ENCODE results near the gene DIPK1B.

DIPK1B gene

DNA sequence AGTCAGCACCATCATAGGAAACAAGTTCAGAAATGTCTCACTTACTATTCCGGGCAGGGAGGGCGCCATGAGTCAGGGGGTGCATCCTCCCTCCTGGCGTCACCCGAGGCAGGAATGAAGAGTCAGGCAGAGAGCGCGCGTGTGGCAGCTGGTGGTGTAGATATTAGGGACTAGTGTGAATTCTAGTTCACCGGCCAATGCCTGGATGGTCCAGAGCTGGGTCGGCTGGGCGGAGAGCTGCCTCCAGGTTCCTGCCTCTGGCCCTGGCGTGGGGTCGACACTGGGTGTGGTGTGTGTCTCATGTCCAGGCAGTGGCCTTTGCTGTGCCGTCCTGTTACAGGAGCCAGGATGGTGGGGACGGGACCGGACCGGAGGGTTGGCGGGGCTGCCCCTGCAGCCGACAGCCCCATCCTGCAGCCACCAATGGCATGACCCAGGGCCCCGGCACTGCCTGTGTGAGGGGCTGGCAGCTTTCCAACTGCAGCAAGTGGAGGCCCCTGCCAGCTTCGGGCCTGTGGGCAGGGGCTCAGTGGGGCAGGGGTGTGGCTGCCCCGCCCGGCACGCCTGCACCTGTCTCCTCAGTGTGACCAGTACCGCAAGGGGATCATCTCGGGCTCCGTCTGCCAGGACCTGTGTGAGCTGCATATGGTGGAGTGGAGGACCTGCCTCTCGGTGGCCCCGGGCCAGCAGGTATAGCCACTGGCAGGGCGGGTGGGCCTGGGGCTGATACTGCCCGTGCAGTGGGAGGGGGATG, 9.1 kb downstream of the DIPK1B start:
- no peak for DNase-seq

GRCh38 chr9:136722093-136722968, 10.0 kb downstream of the DIPK1B start:
- DNase-seq: no peak

DNA sequence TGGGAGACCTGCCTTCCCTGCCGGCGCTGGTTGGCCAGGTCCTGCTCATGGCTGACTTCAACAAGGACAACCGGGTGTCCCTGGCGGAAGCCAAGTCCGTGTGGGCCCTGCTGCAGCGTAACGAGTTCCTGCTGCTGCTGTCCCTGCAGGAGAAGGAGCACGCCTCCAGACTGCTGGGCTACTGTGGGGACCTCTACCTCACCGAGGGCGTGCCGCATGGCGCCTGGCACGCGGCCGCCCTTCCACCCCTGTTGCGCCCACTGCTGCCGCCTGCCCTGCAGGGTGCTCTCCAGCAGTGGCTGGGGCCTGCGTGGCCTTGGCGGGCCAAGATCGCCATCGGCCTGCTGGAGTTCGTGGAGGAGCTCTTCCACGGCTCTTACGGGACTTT, 10.6 kb downstream of the DIPK1B start:
- no peak for DNase-seq

- DNase-seq: no peak
These were observed 11.1 kb downstream of the DIPK1B start for GRCh38 chr9:136723362-136723976.

GRCh38 chr9:136723989-136724388, 11.6 kb downstream of the DIPK1B start:
- no peak for DNase-seq

DNA sequence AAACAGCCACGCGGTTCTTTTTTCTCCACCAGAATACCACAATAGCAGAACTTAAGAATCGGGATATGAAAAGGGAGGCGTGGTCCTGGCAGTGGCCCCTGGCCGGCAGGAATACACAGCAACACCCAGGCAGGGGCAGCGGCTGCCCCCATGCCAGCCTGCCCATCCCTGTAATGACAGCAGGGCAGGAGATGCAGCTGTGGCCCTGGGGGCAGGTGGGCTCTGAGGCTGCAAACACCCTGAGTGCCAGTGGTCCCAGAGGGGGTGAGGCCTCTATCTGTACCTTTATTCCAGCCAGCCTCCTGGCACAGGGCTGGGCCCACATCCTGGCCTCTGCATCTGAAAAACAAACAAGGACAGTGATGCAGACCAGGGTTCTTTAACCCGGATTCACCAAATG, 12.4 kb downstream of the DIPK1B start:
- DNase-seq: no peak

- DNase-seq: no peak
These were observed 13.2 kb downstream of the DIPK1B start for GRCh38 chr9:136725612-136726011.

DNA sequence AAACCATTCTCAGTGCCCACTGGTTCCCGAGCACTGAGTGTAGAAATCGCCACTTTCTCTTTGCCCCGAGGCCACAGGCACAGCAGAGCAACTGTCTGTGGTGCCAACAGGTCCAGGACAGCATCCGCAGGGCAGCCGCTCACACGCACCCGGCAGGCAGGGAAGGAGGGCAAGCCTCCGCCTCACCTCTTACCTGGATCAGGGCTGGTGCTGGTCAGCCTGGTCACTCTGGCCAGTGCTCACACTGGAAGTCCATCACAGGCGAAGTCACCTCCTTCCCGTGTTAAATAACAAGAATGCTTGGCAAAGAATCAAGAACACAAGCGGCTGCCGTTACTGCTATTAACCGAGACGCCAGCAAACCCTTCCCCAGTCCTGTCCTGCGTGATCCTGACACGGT, 13.7 kb downstream of the DIPK1B start:
- no peak for DNase-seq

GRCh38 chr9:136726631-136727191, 14.3 kb downstream of the DIPK1B start:
- DNase-seq: peak; percentile 48

DNA sequence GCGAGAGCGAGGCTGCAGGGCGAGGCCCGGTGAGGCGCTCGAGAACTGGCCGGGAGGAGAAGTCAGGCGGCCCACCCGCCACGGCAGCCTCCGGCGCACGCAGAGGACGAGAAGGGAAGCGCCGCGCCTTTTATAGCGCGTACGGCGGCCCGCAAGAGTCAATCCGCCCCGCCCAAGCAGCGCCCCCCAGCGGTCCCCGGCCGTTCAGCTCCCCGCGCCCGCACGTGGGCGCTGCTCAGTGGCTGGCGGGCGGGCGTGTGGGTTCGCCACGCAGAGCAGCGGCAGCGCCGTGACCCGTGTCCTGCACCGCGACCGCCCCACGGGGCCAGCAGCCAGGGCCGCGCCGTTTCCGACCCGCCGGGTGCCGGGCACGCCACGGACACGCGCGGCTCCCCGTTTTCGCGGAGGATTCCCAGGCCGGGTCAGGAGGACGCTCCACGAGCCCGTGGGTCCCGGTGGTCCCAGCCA, 15.7 kb downstream of the DIPK1B start:
- DNase-seq: peak; percentile 93

DNA sequence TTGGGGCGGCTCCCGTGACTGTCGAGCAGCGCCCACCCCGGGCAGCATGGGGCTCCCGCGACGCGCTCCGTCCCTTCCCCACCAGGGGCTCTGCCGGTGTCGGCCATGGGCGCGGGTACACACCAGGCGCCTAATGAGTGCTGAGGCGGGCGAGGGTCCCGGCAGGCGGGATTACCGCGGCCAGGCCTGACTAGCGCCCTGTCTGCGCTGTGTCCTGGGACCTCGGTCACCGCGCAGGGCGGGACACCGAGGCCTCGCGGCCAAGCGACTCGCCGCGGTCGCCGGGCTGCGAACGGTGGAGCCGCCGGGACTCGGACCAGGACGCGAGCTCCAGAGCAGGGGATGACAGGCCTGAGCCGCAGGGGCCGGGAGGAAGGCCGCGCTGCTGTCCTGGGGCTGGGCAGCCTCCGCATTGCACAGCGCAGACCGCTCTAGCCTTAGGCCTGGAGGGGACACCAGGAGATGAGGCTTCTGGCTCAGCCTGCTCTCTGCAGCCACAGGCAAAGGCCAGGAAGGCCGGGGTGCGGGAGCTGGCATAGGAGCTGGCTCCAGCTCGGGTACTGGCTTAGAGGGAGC, 16.3 kb downstream of the DIPK1B start:
- DNase-seq: no peak

DNA sequence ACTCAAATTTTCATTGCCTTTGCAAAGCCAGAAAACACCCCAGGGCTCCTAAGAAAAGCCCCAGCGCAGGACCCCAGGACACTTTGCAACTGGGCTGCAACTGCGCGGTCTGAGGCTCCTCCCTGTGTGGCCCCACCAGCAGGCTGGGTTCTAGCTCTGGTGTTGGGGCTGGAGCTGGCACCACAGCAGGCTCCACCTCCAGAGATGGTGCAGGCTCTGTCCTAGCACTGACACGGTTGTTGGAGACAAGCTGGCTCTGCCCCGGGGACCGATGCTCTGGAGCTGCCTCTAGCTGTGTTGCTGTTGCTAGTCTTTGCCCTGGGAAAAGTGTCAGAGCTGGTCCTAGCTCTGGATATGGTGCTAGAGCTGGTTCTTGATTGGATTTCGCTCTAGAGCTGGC, 16.8 kb downstream of the DIPK1B start:
- no peak for DNase-seq

DNA sequence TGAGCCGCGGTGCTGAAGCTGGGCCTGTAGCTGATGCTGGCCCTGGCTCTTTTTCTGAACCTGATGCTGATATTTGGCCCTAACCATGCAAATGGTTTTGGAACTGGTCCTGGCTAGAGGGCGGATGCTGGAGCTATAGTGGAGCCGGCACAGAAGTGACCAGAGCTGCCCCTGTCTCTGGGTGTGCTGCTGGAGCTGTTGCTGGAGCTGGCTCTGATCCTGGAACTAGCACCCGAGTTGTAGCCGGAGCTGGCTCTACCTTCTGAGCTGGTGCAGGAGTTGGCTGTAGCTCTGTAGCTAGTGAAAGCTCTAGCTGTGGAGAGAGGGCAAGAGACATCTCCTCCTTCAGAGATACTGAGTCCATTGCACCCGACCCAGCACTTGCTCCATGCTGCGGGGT, 17.6 kb downstream of the DIPK1B start:
- DNase-seq: no peak

DNA sequence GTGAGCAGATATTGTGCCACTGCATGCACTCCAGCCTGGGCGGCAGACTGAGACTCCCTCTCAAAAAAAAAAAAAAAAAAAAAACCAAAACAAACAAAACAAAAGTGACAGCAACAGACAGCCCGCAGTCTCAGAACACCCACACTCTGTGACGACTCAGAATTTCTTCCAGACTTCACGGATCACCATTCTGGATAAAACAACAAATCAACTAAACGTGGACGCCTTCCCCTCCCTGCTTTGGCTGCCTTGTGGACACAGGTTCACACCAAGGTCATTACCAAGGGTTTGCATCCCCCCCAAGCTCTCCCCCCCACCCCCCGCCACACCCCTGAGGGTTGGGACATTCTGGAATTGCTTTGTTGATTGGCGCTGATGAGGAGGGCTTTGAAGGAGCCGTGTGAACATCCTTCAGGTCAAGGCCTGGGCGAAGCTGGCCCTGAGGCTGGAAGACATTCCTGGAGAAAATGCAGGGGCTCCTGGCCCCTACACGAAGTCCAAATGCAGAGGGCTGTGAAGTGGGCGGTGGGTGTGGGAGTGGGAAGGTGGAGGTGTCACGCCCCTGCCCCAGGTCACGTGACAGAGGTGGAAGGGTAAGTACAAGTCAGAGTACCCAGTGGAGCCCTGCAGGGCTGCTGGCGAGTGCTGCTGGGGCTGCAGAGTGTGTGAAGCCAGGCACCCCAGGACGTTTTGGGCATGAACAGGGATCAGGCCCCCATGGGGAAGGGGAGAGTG, 20.2 kb downstream of the DIPK1B start:
- DNase-seq: no peak

GRCh38 chr9:136733611-136734010, 21.2 kb downstream of the DIPK1B start:
- no peak for DNase-seq

GRCh38 chr9:136734837-136735496, 22.6 kb downstream of the DIPK1B start:
- DNase-seq: no peak

DNA sequence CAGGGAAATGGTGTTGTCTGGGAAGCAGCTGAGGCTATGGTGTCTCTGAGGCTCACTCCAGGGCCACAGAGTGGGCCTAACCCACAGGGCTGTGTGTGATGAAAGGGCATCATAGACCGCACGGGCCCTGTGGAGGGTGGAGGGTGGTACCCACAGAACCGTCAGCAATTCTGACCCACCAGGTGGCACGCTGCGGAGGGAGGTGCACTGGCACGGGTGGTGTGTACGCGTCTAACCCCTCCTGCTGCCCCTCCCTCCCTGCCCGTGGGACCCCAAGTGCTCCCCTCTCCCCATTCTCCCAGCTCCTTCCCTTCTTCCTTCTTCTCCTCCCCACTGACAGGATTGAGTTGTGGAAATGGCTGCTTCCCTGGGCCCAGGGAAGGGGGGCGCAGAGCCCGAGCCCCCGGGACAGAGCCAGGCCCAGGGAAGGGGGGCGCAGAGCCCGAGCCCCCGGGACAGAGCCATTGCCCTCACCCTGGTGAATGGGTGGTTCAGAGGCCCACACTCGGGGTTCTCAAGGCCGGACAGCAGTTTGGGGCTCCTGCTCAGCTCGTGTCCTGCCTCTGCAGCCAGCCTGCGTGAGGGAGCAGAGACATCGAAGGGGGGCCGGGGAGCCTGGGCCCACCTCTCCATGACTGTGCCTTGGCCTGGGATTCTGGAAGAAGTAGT, 23.6 kb downstream of the DIPK1B start:
- no peak for DNase-seq

DNA sequence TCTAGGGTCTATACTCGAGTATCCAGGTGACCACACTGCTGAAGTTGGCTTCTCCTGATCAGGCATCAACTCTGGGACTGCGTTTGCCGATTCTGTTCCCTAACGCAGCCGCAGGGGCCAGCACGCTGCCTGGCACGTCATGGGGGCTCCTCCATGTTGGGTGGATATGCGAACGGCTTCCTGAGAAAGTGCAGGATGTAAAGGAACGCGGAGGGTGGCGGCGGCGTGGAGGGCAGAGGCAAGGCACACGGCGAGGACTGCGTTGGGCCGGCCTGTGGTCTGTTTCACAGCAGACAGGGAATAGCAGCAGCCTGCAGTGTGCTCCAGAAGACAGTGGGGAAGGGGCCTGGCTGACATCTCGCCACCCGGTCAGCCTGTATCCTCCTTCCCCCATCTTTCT, 26.6 kb downstream of the DIPK1B start:
- DNase-seq: no peak

DNA sequence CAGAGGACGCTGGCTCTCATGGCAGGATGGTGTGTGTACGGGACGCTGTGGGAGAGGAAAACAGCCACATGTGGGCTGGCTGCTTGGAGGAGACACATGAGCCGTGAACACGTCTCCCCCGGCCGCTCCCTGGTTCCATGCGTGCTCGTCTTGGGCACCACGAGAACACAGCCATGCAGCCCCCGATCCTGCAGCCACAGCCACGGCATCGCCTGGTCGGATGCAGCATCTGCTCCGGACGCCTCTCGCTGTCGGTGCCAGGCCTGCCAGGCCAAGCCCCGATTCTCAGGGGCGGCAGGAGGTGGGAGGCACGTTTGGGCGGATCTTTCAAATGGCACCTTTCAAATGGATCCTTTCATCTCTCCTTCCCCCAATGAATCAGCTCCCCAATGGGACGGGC, 27.1 kb downstream of the DIPK1B start:
- no peak for DNase-seq

GRCh38 chr9:136740069-136740468, 27.7 kb downstream of the DIPK1B start:
- no peak for DNase-seq

DNA sequence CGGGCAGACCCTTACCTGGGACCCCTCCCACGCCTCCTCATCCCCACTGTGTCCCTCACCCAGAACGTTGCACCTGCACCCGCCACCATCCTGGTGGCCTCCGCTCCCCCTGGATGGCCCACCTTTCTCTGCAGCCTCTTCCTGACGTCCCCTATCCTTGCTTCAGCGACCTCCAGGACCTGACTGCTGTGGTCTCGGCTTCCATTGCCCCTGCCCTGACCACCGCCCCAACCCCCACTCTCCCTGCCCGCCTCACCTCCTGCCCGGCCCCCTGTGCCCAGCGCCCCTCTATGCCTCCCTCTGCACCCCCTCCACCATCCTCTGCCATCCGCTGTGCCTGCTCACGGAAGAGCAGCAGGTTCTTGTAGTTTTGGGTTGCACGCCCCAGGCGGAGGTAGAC, 28.1 kb downstream of the DIPK1B start:
- DNase-seq: no peak
